RWPE1 (cell line): Measurements from ENCODE around the gene GNAZ.

Experiments used
- CTCF ChIA-PET: fragments of 350-600 bp; sonication (Branson Sonifier 250); formaldehyde crosslinking; extraction: SDS; loops from one replicate; lab custom pipeline; 2021; lab: Yijun Ruan, JAX
- POLR2A ChIA-PET: fragments of 400-600 bp; formaldehyde crosslinking; extraction: SDS; loops from one replicate; lab custom pipeline; 2020; ENCODE audit warnings: antibody characterized with exemption; ENCODE audit not compliant: low non-redundant PET; lab: Yijun Ruan, JAX
- DNase-seq: peaks from one replicate; pipeline ENCODE4 v3.0.0; 2012; ENCODE audit warnings: low spot score
- H3K27ac ChIP-seq: fragments of 450-650 bp; 2 replicates; pipeline ENCODE4 v1.5.1; 2017
- TF ChIP-seq, protein P1 (sequence below): fragments of 450-650 bp; conservative IDR thresholded peaks from 2 replicates; pipeline ENCODE4 v1.5.1; 2017; ENCODE audit warnings: low read depth, mild to moderate bottlenecking

GNAZ gene

DNA sequence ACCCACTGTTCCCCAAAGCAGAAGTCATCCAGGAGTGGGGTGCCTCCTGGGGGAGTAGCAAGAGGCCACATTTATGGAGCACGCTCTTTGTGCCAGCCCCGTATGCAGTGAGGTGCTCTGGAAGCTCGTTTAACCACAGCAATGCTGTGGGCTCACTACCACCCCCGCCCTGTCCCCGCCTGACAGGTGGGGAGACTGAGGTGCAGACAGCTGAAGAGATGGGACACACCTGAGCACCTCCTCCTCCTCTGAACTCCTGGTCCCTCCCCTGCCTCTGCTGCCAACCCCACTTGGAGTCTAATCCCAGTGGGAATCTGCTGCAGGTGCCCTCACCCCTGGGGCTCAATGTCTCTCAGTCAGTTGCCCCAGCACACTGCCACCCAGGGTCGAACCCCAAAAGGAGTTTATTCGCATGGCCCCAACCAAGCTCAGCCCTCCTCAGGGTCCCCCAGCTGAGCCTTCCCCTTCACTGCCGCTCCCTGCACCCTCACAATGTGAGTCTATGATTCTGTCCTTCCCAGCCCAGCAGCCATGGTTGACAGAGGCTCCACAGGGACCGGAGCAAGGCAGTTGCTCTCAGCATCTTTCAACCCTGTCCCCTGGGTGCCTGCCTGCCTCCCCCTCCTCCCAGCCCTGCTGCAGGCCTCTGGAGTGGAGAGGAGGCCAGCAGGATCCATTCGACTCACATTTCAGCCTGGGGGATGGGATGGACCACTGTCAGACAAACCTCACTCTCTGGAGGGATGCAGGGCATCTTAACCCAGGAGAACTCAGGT is 96.7 kb downstream of the GNAZ start:
- TF ChIP-seq, protein P1, sequence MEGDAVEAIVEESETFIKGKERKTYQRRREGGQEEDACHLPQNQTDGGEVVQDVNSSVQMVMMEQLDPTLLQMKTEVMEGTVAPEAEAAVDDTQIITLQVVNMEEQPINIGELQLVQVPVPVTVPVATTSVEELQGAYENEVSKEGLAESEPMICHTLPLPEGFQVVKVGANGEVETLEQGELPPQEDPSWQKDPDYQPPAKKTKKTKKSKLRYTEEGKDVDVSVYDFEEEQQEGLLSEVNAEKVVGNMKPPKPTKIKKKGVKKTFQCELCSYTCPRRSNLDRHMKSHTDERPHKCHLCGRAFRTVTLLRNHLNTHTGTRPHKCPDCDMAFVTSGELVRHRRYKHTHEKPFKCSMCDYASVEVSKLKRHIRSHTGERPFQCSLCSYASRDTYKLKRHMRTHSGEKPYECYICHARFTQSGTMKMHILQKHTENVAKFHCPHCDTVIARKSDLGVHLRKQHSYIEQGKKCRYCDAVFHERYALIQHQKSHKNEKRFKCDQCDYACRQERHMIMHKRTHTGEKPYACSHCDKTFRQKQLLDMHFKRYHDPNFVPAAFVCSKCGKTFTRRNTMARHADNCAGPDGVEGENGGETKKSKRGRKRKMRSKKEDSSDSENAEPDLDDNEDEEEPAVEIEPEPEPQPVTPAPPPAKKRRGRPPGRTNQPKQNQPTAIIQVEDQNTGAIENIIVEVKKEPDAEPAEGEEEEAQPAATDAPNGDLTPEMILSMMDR, result no peak
- CTCF ChIA-PET, result no interaction called here
- DNase-seq, result no peak

DNA sequence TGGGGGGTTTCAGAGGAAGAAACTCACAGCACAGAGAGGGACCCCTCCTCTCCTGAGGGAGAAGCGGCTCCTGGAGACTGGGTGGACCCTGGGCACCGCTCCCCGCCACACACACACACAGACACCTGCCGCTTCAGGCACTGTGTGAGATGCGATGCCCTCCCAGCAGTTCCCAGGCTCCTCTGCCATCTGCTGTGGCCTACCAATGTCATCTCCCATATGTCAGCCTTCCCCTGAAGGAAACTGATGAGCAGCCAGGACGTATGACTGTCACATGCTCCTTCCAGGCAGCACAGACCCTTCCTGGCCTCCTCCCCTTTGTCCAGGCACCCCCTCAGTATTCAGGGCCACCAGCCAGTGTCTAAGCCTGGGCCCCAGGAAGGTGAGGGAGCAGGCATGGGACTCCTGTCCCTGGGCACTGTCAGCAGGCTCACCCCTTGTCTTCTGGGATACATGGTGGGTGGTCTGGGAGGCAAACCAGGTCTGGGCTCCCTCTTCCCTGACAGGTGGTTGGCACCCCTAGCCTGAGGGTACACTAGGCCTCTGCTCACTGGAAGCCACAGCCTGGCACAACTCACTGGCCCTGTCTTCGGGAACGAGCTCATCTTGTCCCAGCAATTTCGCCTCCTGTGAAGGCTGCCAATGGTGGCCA is 98.2 kb downstream of the GNAZ start:
- no peak for DNase-seq
- H3K27ac ChIP-seq, result no peak overlapping the region
- POLR2A ChIA-PET, result no interaction called here
- CTCF ChIA-PET, result interaction anchor here (1.5 kb wide), 1 partner anchor 113 kb away, joined by 4 read pairs; no protein-coding TSS in a partner anchor
- TF ChIP-seq, protein P1, result no peak

More for the DNA sequence above, 96.7 kb downstream of the GNAZ start:
- POLR2A ChIA-PET, result no interaction called here
- no peak overlapping the region for H3K27ac ChIP-seq

DNA sequence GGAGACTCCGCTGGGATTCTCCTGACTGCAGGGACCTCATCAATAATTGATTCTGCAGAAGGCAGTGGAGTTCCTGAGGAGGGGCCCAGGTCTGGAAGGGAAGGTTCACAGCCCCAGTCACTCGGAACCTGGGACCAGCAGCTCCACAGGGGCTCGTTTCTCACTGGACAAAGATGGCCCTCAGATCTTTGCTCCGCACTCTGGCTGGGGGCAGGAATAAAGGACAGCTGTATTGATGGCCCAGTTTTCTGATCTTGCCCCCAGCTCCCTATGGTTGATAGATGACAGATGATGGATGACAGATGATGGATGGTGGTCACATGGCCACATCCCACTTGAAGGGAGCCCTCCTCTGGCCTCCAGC is 98.7 kb downstream of the GNAZ start:
- no peak for DNase-seq
- ChIA-PET CTCF (interaction anchor here (1.5 kb wide), 1 partner anchor 113 kb away, joined by 4 read pairs; no protein-coding TSS in a partner anchor), POLR2A (no interaction called here)
- no peak overlapping the region for H3K27ac ChIP-seq
- TF ChIP-seq, protein P1, result no peak
